Stimulated activated naive CD8-positive, alpha-beta T cell treated with anti-CD3 and anti-CD28 coated beads, Interleukin-15, Interleukin-2, amounts not matched to agents 100 U/mL and 50 U/mL, for 24 hours (primary cell): Measurements from ENCODE around the gene CTNNA3.
"Not testable (repeated sequence)": the region's sequence is repeated elsewhere in the genome, so short reads cannot be mapped to it uniquely, and the experiment has no call there.

Experiments used
- ATAC-seq: fragments of 150-1000 bp; cut with Tn5 transposase; one replicate; pipeline ENCODE4 v1.10.0; 2021
- DNase-seq: peaks from one replicate; pipeline ENCODE4 v3.0.0; 2021

The CTNNA3 gene

DNA sequence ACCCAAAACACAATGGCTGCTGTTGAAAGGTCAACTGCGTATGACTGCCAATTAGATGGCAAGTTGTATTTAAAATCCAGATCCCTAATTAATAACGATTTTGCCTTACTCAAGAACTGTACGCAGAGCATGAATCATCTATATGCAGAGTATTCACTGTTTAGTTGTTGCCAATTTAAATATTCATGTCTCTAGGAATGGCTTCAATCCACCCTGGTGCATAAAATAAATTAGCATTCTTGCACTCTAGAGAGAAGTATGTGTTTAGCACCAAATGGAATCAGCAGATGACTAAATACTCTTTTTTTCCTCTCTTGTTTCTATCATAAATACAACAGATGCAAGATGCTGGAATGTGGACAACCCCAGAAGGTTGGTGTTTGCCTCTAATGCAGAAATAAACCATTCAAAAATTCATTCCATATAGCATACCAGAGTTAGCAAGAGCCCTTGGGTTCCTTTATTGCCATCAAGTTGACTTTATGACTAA is 449.9 kb downstream of the CTNNA3 start:
- ATAC-seq = no peak
- DNase-seq = no peak

- no peak for DNase-seq
- no peak for ATAC-seq
These were observed 453.5 kb downstream of the CTNNA3 start for GRCh38 chr10:67242528-67242927.

DNA sequence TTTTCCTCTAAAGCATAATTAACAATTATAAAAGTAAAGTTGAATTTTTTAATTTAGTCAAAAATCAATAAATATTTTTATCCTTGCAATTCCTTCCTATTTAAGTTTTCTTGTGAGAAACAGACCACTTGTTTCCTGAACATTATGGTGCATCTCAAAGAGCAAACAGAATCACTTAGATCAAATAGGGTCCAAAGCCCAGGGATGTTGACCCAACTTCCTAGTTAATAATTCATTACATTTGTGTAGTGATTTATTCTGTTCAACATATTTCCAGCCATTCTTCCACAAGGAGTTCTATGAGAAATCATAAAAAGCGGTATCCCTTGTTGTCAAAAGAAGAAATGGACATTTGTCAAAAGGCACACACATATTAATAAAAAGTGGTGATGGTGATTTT is 454.5 kb downstream of the CTNNA3 start:
- DNase-seq = no peak
- ATAC-seq = no peak

- ATAC-seq (no peak), DNase-seq (no peak)
These were observed 456.0 kb downstream of the CTNNA3 start for GRCh38 chr10:67239864-67240497.

- DNase-seq, ATAC-seq: not testable (repeated sequence)
These were observed 465.1 kb downstream of the CTNNA3 start for GRCh38 chr10:67230680-67231500.

DNA sequence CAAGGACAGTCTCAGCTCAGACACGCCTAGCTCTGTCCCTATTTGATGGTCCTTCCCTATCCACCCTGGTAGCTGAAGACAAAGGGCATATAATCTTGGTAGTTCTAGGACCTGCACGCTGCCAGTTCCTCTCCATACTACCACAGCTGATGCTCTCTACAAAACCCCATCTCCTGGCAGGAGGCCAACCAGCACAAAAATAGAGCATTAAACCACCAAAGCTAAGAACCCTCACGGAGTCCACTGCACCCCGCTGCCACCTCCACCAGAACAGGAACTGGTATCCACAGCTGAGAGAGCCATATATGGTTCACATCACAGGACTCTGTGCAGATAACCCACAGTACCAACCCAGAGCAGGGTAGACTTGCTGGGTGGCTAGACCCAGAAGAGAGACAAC is 470.8 kb downstream of the CTNNA3 start:
- ATAC-seq (no peak), DNase-seq (no peak)

DNA sequence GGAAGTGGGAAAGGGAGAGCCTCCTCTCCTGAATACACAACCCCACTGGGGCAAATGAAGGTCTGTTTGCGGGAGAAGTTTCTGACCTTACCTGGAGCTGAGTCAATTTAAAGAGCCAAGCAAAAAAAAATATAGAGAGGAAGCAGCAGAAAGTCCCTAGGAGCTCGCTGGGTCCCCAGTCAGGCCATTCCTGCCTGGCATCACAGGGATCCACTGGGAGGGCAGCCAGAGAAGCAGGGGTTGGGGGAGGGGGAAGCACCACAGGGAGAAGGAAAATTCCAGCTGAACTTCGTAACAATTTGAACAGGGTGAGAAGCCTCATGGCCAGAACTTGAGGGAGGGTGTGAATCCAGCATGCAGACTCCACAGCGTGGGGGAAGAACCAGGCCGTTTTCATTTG is 471.4 kb downstream of the CTNNA3 start:
- no peak for ATAC-seq

DNA sequence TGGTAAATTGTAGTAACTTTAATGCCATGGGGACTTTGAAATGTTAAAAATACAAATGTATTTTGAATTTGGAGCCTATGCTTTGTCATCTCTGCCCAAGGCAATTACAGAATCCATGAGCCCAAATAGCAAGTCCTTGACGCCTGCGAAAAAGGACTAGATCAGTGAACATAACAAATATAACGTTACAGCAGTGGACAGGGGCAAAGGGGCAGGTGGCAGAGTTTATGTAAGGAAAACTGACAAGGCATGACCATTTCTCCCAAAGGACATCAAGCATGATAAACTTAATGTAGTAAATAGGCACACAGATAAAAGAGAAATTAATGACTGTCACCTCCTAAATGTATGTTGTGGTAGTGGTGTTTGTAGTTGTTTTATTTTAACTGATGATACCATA is 473.1 kb downstream of the CTNNA3 start:
- no peak for DNase-seq
- ATAC-seq = no peak

More for the DNA sequence above, 471.4 kb downstream of the CTNNA3 start:
- no peak for DNase-seq

GRCh38 chr10:67221939-67222494 is 474.0 kb downstream of the CTNNA3 start:
- ATAC-seq = no peak
- no peak for DNase-seq

DNA sequence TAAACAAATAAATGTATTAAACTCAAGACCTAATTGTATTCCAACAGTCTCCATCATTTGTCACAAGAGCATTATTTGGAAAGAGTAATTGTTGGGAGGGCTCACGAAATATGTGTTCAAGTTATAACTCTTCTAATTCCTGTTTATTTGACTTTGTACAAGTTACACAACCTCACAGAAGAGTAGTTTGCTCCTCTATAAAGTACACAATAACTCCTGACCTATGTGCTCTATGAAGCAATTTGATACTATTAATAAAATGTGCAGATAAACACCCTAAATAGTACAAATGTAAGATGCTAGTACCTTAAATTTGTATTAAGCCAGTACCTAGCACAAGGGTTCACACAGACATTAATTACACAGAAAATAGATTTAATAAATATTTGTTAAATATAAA is 484.3 kb downstream of the CTNNA3 start:
- ATAC-seq = no peak
- no peak for DNase-seq

GRCh38 chr10:67207923-67208322 is 488.1 kb downstream of the CTNNA3 start:
- not testable (repeated sequence) for ATAC-seq

DNA sequence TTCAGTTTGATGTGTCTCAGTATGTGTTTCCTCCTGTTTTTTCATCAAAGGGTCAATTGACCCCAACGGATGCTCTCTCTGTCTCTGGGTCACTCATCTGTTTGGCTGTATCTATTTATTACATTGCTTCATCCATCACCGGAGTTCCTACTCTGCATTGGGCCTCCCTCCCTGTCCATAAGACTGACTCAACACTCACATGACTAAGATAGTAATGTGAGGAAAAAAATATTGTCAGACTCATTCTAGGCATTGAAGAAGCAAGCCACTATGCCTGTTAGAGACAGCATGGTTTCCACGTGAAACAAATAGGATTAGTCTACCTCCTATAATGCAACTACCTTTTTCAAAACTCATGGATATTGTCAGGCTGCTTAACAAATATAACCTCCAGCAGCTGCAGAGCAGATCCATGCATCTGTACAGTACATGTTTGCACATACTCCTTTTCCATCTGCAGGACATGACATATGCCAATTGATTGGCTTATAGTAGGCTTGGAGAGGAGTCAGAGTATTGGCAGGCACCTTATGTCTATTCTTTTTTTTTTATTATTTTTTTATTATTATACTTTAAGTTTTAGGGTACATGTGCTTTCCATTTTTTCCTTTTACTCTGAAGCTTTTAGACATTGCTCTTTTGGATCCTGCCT is 495.0 kb downstream of the CTNNA3 start:
- ATAC-seq (no peak), DNase-seq (no peak)

More at GRCh38 chr10:67207923-67208322, 488.1 kb downstream of the CTNNA3 start:
- DNase-seq = not testable (repeated sequence)

- DNase-seq (no peak), ATAC-seq (no peak)
These were observed 520.6 kb downstream of the CTNNA3 start for GRCh38 chr10:67175354-67175753.

DNA sequence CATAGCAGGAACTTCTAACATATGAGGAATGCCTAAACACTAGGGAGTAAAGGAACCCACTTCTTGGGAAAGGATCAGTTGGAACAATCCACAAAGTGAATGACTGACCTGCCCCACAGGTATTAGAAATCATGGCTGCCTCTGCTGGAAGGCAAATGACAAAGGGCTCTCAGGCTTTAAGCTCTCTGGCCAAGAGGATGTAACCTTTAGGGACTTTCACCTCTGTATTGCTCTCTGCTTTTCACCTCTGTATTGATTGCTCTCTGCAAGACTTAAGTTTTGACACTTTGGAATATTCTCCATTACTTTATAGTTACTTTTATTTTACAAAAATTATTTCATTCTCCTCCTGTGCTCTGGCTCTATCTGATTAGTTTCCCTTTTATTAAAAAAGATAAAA is 522.2 kb downstream of the CTNNA3 start:
- DNase-seq = no peak
- no peak for ATAC-seq

DNA sequence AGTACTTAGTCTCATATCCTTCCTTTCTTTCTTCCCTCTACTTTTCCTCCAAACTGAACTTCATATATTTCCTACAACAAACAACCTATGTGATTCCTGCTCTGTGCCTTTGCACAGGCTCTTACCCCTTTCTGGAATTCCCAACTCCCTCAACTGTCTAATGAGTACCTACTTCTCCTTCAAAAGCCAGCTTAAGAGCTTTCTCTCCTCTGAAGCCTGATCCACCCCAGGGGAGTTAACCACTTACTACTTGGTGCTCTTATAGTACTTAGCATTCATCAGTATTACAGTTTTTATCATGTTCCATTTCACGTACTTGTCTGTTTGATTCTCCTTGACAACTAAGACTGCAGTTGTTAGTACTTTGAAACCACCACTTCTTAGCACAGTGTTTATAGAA is 524.0 kb downstream of the CTNNA3 start:
- ATAC-seq (no peak), DNase-seq (no peak)

- DNase-seq (no peak), ATAC-seq (no peak)
These were observed 539.8 kb downstream of the CTNNA3 start for GRCh38 chr10:67156239-67156638.

DNA sequence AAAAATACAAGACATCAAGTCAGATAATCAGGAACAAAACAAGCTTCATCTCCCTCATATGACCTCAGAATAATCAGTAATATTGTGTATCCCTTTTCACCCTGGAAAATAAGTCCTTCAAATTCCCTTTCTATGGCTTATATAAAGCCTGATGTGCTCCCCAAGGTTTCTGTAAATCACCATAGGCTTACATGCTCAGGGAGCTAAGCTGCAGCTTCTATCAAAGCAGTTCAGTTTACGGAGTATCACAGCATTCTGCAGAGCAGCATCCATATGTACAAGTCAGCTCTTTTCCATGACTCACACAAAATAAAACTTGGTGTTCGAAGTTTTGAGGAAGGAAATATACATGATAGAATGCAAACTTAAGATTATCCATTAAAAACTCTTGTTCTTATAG is 544.5 kb downstream of the CTNNA3 start:
- ATAC-seq (no peak), DNase-seq (no peak)

GRCh38 chr10:67144530-67144929 is 551.5 kb downstream of the CTNNA3 start:
- DNase-seq (no peak), ATAC-seq (no peak)

- no peak for ATAC-seq
These were observed 554.7 kb downstream of the CTNNA3 start for GRCh38 chr10:67141300-67141699.

GRCh38 chr10:67140641-67141040 is 555.4 kb downstream of the CTNNA3 start:
- no peak for DNase-seq
- ATAC-seq = no peak

More at GRCh38 chr10:67141300-67141699, 554.7 kb downstream of the CTNNA3 start:
- no peak for DNase-seq

DNA sequence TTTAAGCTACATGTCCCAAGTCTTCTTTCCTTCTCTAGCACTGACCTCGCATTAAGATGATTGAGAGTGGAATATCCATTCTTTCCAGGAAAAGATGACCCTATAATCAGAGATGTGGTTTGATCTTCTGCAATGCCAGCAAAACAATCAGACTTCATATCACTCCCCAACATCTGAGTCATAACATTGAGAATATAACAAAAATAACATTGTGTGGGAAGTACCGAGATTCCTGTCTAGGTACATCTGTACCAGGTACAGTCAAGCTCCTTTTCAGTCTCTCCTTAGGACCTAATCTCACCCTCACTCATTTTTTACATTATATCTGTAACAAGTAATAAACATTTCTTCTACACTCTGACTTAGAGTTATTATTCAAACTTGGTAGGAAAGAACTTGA is 568.6 kb downstream of the CTNNA3 start:
- DNase-seq = no peak
- no peak for ATAC-seq

- no peak for ATAC-seq
- DNase-seq = no peak
These were observed 576.3 kb downstream of the CTNNA3 start for GRCh38 chr10:67119651-67120050.

DNA sequence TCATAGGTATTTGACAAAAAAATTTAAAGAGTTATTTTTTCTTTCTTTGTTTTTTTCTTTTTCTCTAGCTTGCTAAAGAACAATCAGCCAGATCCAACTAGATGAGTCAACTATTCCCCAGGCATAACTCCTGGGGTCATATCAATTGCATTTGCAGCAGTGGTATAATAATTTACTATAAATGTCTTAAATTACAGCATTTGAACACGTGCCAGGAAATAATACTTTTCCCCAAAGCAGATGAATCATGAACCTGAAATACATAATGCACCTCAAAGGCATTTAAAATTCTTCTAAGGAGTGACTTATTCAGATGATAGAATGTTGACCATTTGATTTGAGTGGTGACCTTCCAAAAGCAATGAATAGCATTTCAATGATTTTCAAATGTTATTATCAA is 580.0 kb downstream of the CTNNA3 start:
- ATAC-seq (no peak), DNase-seq (no peak)
